IMR-90 (cell line): Measurements from ENCODE around the gene DYRK2. TPM values are rescaled to one million over a fixed set of nuclear protein-coding genes. Genes with fewer than 3 reads are reported as not detected.

ENCODE experiments used
- ATAC-seq: fragments of 200-7000 bp; cut with Tn5 transposase; 2 replicates; pipeline ENCODE4 v1.9.1; 2020; ENCODE audit warnings: low read depth, mild to moderate bottlenecking, moderate library complexity
- BruUV-seq: library from RNA; stranded (reverse); fragments of 400-500 nt; replicated peaks from 2 replicates; lab custom pipeline; 2021; lab: Mats Ljungman, UMichigan
- CTCF ChIA-PET: fragments of 300-600 bp; formaldehyde crosslinking; extraction: SDS; loops from one replicate; lab custom pipeline; 2021; ENCODE audit warnings: antibody characterized with exemption; lab: Yijun Ruan, JAX
- POLR2A ChIA-PET: fragments of 300-600 bp; sonication (Branson Sonifier 250); formaldehyde crosslinking; loops from one replicate; lab custom pipeline; 2022; ENCODE audit warnings: antibody characterized with exemption; ENCODE audit not compliant: unreplicated experiment; lab: Charles Lee
- DNase-seq: peaks from one replicate; pipeline ENCODE4 v3.0.0; 2013
- H2AFZ ChIP-seq: replicated peaks from 2 replicates; pipeline ENCODE3; 2013; ENCODE audit warnings: low read length, mild to moderate bottlenecking; ENCODE audit not compliant: poor library complexity
- H2AK5ac ChIP-seq: 2 replicates; pipeline ENCODE4 v1.6.1; 2013; ENCODE audit warnings: low read depth, low read length, inconsistent platforms
- H2AK9ac ChIP-seq: replicated peaks from 2 replicates; pipeline ENCODE3; 2013; ENCODE audit warnings: mild to moderate bottlenecking, low read depth, low read length, moderate library complexity; ENCODE audit not compliant: poor library complexity
- H2BK120ac ChIP-seq: 2 replicates; pipeline ENCODE4 v1.6.1; 2013; ENCODE audit warnings: low read depth, low read length, inconsistent platforms
- H2BK15ac ChIP-seq: 3 replicates; pipeline ENCODE4 v1.6.1; 2013; ENCODE audit warnings: low read depth, low read length, inconsistent platforms
- H2BK20ac ChIP-seq: 2 replicates; pipeline ENCODE4 v1.6.1; 2013; ENCODE audit warnings: low read depth, mild to moderate bottlenecking, inconsistent platforms, low read length, moderate library complexity
- H2BK5ac ChIP-seq: 2 replicates; pipeline ENCODE4 v1.6.1; 2013; ENCODE audit warnings: mild to moderate bottlenecking, low read depth, low read length, inconsistent platforms; ENCODE audit not compliant: poor library complexity, severe bottlenecking
- H3K14ac ChIP-seq: replicated peaks from 2 replicates; pipeline ENCODE4 v1.6.1; 2013; ENCODE audit warnings: low read depth, low read length, inconsistent platforms
- H3K18ac ChIP-seq: 2 replicates; pipeline ENCODE4 v1.6.1; 2013; ENCODE audit warnings: low read depth, low read length, control low read depth
- H3K23ac ChIP-seq: 2 replicates; pipeline ENCODE4 v1.6.1; 2013; ENCODE audit warnings: low read depth, low read length, inconsistent platforms
- H3K27ac ChIP-seq: 2 replicates; pipeline ENCODE4 v1.5.1; 2013; ENCODE audit warnings: mild to moderate bottlenecking, control low read depth, low read length; ENCODE audit not compliant: insufficient read depth
- H3K27me3 ChIP-seq: 2 replicates; pipeline ENCODE4 v1.6.1; 2013; ENCODE audit warnings: low read length; ENCODE audit not compliant: control insufficient read depth, insufficient read depth
- H3K36me3 ChIP-seq: 2 replicates; pipeline ENCODE4 v1.6.1; 2013; ENCODE audit warnings: low read length, mixed read lengths; ENCODE audit not compliant: control insufficient read depth, insufficient read depth
- H3K4ac ChIP-seq: 2 replicates; pipeline ENCODE4 v1.6.1; 2013; ENCODE audit warnings: low read depth, low read length, inconsistent platforms
- H3K4me1 ChIP-seq: 2 replicates; pipeline ENCODE4 v1.6.1; 2013; ENCODE audit warnings: low read length, mixed read lengths; ENCODE audit not compliant: control insufficient read depth, insufficient read depth
- H3K4me2 ChIP-seq: 2 replicates; pipeline ENCODE4 v1.6.1; 2013; ENCODE audit warnings: low read depth, mild to moderate bottlenecking, control low read depth, low read length, moderate library complexity
- H3K4me3 ChIP-seq: 2 replicates; pipeline ENCODE4 v1.5.1; 2013; ENCODE audit warnings: low read depth, mild to moderate bottlenecking, control low read depth, low read length, moderate library complexity; ENCODE audit not compliant: insufficient read depth
- H3K56ac ChIP-seq: 2 replicates; pipeline ENCODE4 v1.6.1; 2013; ENCODE audit warnings: low read length, inconsistent platforms; ENCODE audit not compliant: insufficient read depth; ENCODE audit errors: extremely low read depth
- H3K79me1 ChIP-seq, 2 experiments: 2 replicates each; pipeline ENCODE4 v1.6.1; 2013; ENCODE audit warnings: low read length in 2 of 2, inconsistent platforms in 1 of 2, low read depth in 1 of 2
- H3K9ac ChIP-seq: 2 replicates; pipeline ENCODE4 v1.6.1; 2013; ENCODE audit warnings: low read depth, low read length, control low read depth
- H3K9me1 ChIP-seq: 2 replicates; pipeline ENCODE4 v1.6.1; 2013; ENCODE audit warnings: low read length, inconsistent platforms; ENCODE audit not compliant: insufficient read depth
- H3K9me3 ChIP-seq: 2 replicates; pipeline ENCODE4 v1.6.1; 2013; ENCODE audit warnings: low read length; ENCODE audit not compliant: control insufficient read depth, insufficient read depth
- H4K20me1 ChIP-seq: 2 replicates; pipeline ENCODE4 v1.6.1; 2013; ENCODE audit warnings: low read length, inconsistent platforms; ENCODE audit not compliant: insufficient read depth
- H4K5ac ChIP-seq: 2 replicates; pipeline ENCODE4 v1.6.1; 2013; ENCODE audit warnings: mild to moderate bottlenecking, low read depth, low read length, control low read depth
- H4K8ac ChIP-seq, 2 experiments: 2 replicates each; pipeline ENCODE4 v1.6.1; 2013; ENCODE audit warnings: low read depth in 2 of 2, low read length in 2 of 2, control low read depth in 1 of 2, inconsistent platforms in 1 of 2
- H4K91ac ChIP-seq: 2 replicates; pipeline ENCODE4 v1.6.1; 2013; ENCODE audit warnings: low read depth, low read length, inconsistent platforms; ENCODE audit not compliant: insufficient read depth
- CHD1 ChIP-seq: IDR thresholded peaks from 2 replicates; pipeline ENCODE4 v1.6.1; 2012; ENCODE audit warnings: low read depth, low read length, improper control_type of control experiment
- RAD21 ChIP-seq: IDR thresholded peaks from 2 replicates; pipeline ENCODE4 v1.6.1; 2012; ENCODE audit warnings: low read length, improper control_type of control experiment
- WGBS, 2 experiments: methylation state at CpG; one replicate each; pipeline versions ENCODE4 v1.1.5 to v1.1.7; 2013; ENCODE audit warnings: missing lambda C conversion rate in 2 of 2; ENCODE audit not compliant: insufficient read length in 1 of 2; ENCODE audit errors: extremely low coverage in 2 of 2; 5-methylcytosine and 5-hydroxymethylcytosine counted together
- dilution Hi-C: fragments of 300-500 bp; cut with HindIII; formaldehyde crosslinking; loops from one replicate; pipeline ENCODE4 v1.14.3; 2018; ENCODE audit warnings: low sequenced_read_pairs; ENCODE audit not compliant: unreplicated experiment
- in situ Hi-C: fragments of 300-500 bp; cut with MboI; formaldehyde crosslinking; loops from 3 replicates; pipeline ENCODE4 v1.14.3; 2019; ENCODE audit warnings: low sequenced_read_pairs, inconsistent platforms, mixed read lengths
- intact Hi-C: fragments of 100-400 bp; cut with micrococcal nuclease; formaldehyde crosslinking; loops from 2 replicates; pipeline ENCODE4 v1.10.0; 2022
- polyA plus RNA-seq, 3 experiments: library from polyadenylated mRNA; depleted of rRNA; stranded (reverse); fragments of >200 nt; gene quantifications; 2 replicates each; pipeline ENCODE4 v1.2.3, GENCODE V29; 2012; ENCODE audit warnings: low replicate concordance in 1 of 3
- total RNA-seq: library from RNA; depleted of rRNA; stranded (reverse); fragments of >200 nt; gene quantifications from 2 replicates; pipeline ENCODE4 v1.2.3, GENCODE V29; 2012

DYRK2 gene
- total and polyA plus RNA-seq, 2 of the 4 experiments (the other 2 are of a cell fraction), result 16.3 to 23.1 TPM

DNA sequence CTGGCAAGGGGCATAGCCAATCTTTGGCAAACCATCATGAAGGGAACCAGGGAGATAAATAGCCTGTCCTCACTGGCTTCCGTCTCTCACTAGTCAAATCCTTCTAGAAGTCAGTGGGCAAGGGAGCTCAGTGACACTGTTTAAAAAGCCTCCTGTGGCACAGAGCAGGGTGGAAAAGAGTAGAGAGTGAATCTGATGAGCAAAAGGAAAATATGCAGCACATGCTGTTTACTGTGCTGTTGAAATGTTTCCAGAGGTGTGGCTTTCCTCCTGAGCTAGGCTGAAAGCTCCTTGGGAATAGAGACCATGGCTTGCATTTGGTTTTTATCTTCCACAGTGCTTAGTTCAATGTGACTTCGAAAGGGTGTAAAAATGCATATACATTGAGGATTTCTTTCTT lies 7.7 kb upstream of the DYRK2 start:
- CTCF ChIA-PET, result interaction anchor here (0.6 to 0.7 kb wide), 3 partner anchors 12 to 793 kb away, joined by 3 to 5 read pairs (median 3); no protein-coding TSS in a partner anchor
- Histone ChIP-seq H2AFZ (no peak overlapping the region), H2BK120ac (no peak overlapping the region), H3K23ac (no peak overlapping the region), H3K9ac (no peak overlapping the region), H2BK15ac (no peak overlapping the region), H4K91ac (no peak overlapping the region), H4K8ac (no peak overlapping the region), H3K4me2 (no peak overlapping the region), H3K27me3 (peaks cover 13% of the 10 kb centered on the region), H3K27ac (no peak overlapping the region), H3K4me3 (no peak overlapping the region), H3K4me1 (peaks cover 1% of the 10 kb centered on the region; the same call in 1 of the 2 replicates), H3K56ac (no peak overlapping the region), H3K14ac (no peak overlapping the region), H3K9me3 (no peaks in the 10 kb centered on the region), H3K4ac (no peak overlapping the region), H2BK5ac (no peak overlapping the region), H4K5ac (no peak overlapping the region), H3K36me3 (no peaks in the 10 kb centered on the region), H2AK9ac (no peak overlapping the region), H4K20me1 (no peaks in the 10 kb centered on the region), H2BK20ac (no peak overlapping the region), H2AK5ac (no peak overlapping the region), H3K79me1 (no peaks in the 10 kb centered on the region), H3K9me1 (no peaks in the 10 kb centered on the region), H3K18ac (no peak overlapping the region)
- ATAC-seq (no peak), DNase-seq (no peak)
- BruUV-seq, result no TSS peak
- in situ Hi-C loops, result no loop called here
- dilution Hi-C loops, result no loop called here
- 60% methylated on average over 1 of the region's 2 CpGs; no CpG with 5 or more reads in 1 of the 2 experiments for WGBS, 2 experiments
- intact Hi-C loops, result no loop called here
- POLR2A ChIA-PET, result no interaction called here
- no peak for TF ChIP-seq RAD21
- no peak for TF ChIP-seq CHD1
